Duodenal mucosa (tissue), 2 donors: ENCODE measurements around the gene TMEM217.

ENCODE experiments used
- H3K27ac ChIP-seq: one replicate; pipeline ENCODE4 v1.7.0; 2013; ENCODE audit warnings: low read depth, low read length
- H3K27me3 ChIP-seq, 2 donors: one replicate each; pipeline ENCODE4 v1.7.0; 2013; ENCODE audit warnings: low read length in 2 of 2, control low read depth in 1 of 2; ENCODE audit not compliant: insufficient read depth in 2 of 2, control insufficient read depth in 1 of 2
- H3K36me3 ChIP-seq, 2 donors: one replicate each; pipeline ENCODE4 v1.7.0; 2013; ENCODE audit warnings: low read length in 2 of 2, control low read depth in 1 of 2; ENCODE audit not compliant: insufficient read depth in 2 of 2, control insufficient read depth in 1 of 2
- H3K4me1 ChIP-seq, 2 donors: one replicate each; pipeline ENCODE4 v1.7.0; 2013; ENCODE audit warnings: low read length in 2 of 2, control low read depth in 1 of 2; ENCODE audit not compliant: insufficient read depth in 2 of 2, control insufficient read depth in 1 of 2
- H3K4me3 ChIP-seq, 2 donors: one replicate each; pipeline ENCODE4 v1.7.0; 2013; ENCODE audit warnings: low read length in 2 of 2, low read depth in 1 of 2
- H3K9ac ChIP-seq, 2 donors: one replicate each; pipeline ENCODE4 v1.7.0; 2013; ENCODE audit warnings: low read length in 2 of 2, low read depth in 1 of 2
- H3K9me3 ChIP-seq, 2 donors: one replicate each; pipeline ENCODE4 v1.7.0; 2013; ENCODE audit warnings: low read length in 2 of 2, control low read depth in 1 of 2; ENCODE audit not compliant: control insufficient read depth in 1 of 2

The TMEM217 gene

GRCh38 chr6:37175332-37176267, 82.3 kb downstream of the TMEM217 start:
- Histone ChIP-seq H3K4me1 (peaks cover 34 to 46% of the 10 kb centered on the region in 2 donors), H3K4me3 (peak overlapping the region in 1 of 2 donors; percentile 18), H3K36me3 (peaks cover 20 to 29% of the 10 kb centered on the region in 2 donors), H3K27me3 (no peaks in the 10 kb centered on the region), H3K9me3 (no peaks in the 10 kb centered on the region), H3K9ac (peak overlapping the region in 1 of 2 donors; percentile 27), H3K27ac (no peak overlapping the region)

DNA sequence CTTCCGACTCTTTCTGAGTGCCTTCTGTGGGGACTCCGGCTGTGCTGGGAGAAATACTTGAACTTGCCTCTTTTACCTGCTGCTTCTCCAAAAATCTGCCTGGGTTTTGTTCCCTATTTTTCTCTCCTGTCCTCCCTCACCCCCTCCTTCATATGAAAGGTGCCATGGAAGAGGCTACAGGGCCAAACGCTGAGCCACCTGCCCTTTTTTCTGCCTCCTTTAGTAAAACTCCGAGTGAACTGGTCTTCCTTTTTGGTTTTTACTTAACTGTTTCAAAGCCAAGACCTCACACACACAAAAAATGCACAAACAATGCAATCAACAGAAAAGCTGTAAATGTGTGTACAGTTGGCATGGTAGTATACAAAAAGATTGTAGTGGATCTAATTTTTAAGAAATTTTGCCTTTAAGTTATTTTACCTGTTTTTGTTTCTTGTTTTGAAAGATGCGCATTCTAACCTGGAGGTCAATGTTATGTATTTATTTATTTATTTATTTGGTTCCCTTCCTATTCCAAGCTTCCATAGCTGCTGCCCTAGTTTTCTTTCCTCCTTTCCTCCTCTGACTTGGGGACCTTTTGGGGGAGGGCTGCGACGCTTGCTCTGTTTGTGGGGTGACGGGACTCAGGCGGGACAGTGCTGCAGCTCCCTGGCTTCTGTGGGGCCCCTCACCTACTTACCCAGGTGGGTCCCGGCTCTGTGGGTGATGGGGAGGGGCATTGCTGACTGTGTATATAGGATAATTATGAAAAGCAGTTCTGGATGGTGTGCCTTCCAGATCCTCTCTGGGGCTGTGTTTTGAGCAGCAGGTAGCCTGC, 83.2 kb downstream of the TMEM217 start:
- Histone ChIP-seq H3K27ac (no peak overlapping the region), H3K27me3 (no peaks in the 10 kb centered on the region), H3K4me1 (peaks cover 34 to 46% of the 10 kb centered on the region in 2 donors), H3K9ac (peak overlapping the region in 1 of 2 donors; percentile 86), H3K36me3 (peaks cover 20 to 29% of the 10 kb centered on the region in 2 donors), H3K9me3 (no peaks in the 10 kb centered on the region), H3K4me3 (peak overlapping the region; percentile 18 to 34)

DNA sequence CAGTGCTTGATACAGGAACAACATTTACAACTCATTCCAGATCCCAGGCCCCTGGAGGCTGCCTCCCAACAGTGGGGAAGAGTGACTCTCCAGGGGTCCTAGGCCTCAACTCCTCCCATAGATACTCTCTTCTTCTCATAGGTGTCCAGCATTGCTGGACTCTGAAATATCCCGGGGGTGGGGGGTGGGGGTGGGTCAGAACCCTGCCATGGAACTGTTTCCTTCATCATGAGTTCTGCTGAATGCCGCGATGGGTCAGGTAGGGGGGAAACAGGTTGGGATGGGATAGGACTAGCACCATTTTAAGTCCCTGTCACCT, 83.8 kb downstream of the TMEM217 start:
- no peak overlapping the region for H3K27ac ChIP-seq
- peaks cover 35 to 46% of the 10 kb centered on the region in 2 donors for H3K4me1 ChIP-seq
- H3K4me3 ChIP-seq: peak overlapping the region; percentile 18 to 90
- peaks cover 20 to 29% of the 10 kb centered on the region in 2 donors for H3K36me3 ChIP-seq
- no peaks in the 10 kb centered on the region for H3K27me3 ChIP-seq
- no peaks in the 10 kb centered on the region for H3K9me3 ChIP-seq
- H3K9ac ChIP-seq: peak overlapping the region in 1 of 2 donors; percentile 86

- peaks cover 40 to 46% of the 10 kb centered on the region in 2 donors for H3K4me1 ChIP-seq
- no peak overlapping the region for H3K27ac ChIP-seq
- H3K9ac ChIP-seq: peak overlapping the region in 1 of 2 donors; percentile 86
- no peaks in the 10 kb centered on the region for H3K27me3 ChIP-seq
- peaks cover 20 to 29% of the 10 kb centered on the region in 2 donors for H3K36me3 ChIP-seq
- no peaks in the 10 kb centered on the region for H3K9me3 ChIP-seq
- peak overlapping the region; percentile 90 to 94 for H3K4me3 ChIP-seq
Measured at GRCh38 chr6:37173493-37174195, 84.3 kb downstream of the TMEM217 start.

GRCh38 chr6:37172912-37173492, 84.9 kb downstream of the TMEM217 start:
- peak overlapping the region; percentile 90 to 94 for H3K4me3 ChIP-seq
- no peaks in the 10 kb centered on the region for H3K27me3 ChIP-seq
- H3K36me3 ChIP-seq: peaks cover 20 to 29% of the 10 kb centered on the region in 2 donors
- H3K9ac ChIP-seq: peak overlapping the region; percentile 44 to 86
- peaks cover 42 to 46% of the 10 kb centered on the region in 2 donors for H3K4me1 ChIP-seq
- H3K9me3 ChIP-seq: no peaks in the 10 kb centered on the region
- H3K27ac ChIP-seq: no peak overlapping the region

DNA sequence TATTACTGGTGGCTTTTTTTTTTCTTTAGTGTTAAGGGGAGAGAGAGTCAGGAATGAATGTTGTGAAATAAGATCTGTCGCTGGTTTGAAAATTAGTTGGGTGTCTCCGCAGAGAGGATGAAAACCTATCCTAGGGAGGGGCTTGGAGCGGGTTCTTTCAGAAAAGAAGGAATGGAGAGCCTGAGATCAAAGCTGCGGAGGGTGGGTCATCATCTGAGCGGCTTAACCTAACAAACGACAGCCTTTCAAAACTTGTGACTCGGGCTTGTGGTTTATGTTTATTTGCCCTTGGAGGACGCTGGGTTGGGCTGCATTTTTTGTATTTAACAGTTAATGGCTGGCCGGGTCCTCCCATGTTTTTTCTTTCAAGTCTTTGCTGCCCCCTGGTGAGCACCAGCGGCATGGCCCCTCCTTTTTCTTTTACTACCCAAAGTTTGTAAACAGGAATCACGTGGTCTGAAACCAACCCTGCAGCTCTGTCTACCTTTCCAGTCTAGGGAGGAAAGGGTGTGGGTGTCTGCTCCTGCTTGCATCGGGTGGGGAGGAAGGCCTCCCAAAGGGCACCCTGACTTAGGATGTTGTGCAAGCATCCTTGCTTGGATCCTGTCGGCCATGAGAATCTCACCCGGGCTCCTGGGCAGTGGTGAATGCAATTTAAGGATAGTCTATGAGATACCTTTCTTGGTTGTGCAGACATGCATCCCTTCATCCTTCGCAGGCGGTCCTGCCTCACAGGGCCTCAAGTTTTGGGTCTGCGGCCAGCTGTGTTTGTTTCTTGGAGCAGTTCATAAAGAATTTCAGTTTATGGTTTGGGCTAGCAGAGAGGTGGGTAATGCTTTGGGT, 85.8 kb downstream of the TMEM217 start:
- Histone ChIP-seq H3K4me1 (peaks cover 35 to 41% of the 10 kb centered on the region in 2 donors), H3K4me3 (peak overlapping the region; percentile 90 to 94), H3K9ac (peak overlapping the region; percentile 86 to 97), H3K36me3 (peaks cover 20 to 29% of the 10 kb centered on the region in 2 donors), H3K27ac (peak overlapping the region; percentile 90), H3K27me3 (no peaks in the 10 kb centered on the region), H3K9me3 (no peaks in the 10 kb centered on the region)

DNA sequence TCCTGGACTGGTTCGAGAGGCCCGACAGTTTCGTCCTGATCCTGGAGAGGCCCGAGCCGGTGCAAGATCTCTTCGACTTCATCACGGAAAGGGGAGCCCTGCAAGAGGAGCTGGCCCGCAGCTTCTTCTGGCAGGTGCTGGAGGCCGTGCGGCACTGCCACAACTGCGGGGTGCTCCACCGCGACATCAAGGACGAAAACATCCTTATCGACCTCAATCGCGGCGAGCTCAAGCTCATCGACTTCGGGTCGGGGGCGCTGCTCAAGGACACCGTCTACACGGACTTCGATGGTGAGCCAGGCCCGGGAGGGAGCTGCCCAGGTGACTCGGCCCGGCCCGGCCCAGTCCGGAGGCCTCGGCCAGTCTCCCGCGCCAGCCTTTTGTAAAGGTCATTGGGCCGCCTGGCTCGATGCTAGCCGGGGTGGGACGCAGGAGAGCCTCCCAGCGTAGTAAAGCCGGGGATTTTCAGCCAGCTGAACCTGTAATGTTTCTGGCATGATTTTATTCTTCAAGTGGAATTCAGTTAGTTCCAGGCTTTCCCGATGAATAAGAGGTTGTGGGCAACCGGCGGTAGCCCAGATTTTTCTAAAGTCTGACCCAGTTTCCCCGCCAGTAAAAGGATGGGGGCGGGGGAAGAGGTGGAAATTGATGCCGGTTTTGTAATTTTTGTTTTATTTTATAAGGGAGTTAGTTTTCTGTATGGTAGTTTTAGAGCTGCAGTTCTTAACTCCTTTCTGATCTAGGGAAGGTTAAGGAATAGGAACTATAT, 86.6 kb downstream of the TMEM217 start:
- Histone ChIP-seq H3K9ac (peak overlapping the region; percentile 86 to 97), H3K36me3 (peaks cover 20 to 29% of the 10 kb centered on the region in 2 donors), H3K9me3 (no peaks in the 10 kb centered on the region), H3K27me3 (no peaks in the 10 kb centered on the region), H3K4me1 (peaks cover 29 to 38% of the 10 kb centered on the region in 2 donors), H3K4me3 (peak overlapping the region; percentile 90 to 94), H3K27ac (peak overlapping the region; percentile 90)

- H3K9ac ChIP-seq: peak overlapping the region; percentile 86 to 97
- peaks cover 28 to 36% of the 10 kb centered on the region in 2 donors for H3K4me1 ChIP-seq
- no peaks in the 10 kb centered on the region for H3K9me3 ChIP-seq
- peak overlapping the region; percentile 90 to 94 for H3K4me3 ChIP-seq
- H3K27ac ChIP-seq: peak overlapping the region; percentile 90
- peaks cover 20 to 29% of the 10 kb centered on the region in 2 donors for H3K36me3 ChIP-seq
- H3K27me3 ChIP-seq: no peaks in the 10 kb centered on the region
Measured at GRCh38 chr6:37170273-37171200, 87.4 kb downstream of the TMEM217 start.
